ENCODE data around the gene CFAP77.

The CFAP77 gene

DNA sequence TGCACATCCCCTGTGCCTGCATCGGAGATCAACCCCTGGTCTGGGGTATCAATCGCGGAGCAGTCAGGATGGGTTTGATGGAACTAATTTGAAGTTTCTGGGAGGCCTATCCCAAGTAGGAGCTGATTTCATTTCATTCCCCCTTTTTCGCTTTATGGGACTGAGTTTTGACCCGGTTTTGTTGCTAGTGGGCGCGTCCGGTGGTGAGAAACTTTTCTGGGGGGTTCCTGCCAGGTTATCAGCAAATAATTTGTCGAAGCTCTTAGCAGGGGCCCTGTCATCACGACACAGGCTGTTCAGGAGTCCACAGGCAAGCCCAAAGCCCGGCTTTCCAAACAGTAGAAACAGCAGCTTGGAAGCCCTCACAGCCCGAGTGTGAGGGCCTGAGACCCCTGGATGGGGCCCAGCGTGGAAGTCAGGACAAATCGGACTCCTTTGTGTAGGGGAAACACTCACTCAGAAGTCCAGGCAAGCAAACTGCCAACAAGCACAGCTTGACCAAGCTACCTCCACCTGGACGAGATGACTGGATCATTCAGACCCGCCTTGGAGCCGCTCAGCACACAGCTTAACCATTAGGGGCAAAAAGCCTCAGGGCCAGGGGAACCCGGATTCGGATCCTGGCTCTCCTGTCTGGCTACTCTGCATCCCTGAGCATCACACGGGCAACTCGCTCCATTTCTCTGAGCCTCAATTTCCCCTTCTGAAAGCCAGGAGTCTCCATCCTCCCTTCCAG is 108.0 kb downstream of the CFAP77 start:
- DNase-seq (ENCODE audit: low read depth): no peak

DNA sequence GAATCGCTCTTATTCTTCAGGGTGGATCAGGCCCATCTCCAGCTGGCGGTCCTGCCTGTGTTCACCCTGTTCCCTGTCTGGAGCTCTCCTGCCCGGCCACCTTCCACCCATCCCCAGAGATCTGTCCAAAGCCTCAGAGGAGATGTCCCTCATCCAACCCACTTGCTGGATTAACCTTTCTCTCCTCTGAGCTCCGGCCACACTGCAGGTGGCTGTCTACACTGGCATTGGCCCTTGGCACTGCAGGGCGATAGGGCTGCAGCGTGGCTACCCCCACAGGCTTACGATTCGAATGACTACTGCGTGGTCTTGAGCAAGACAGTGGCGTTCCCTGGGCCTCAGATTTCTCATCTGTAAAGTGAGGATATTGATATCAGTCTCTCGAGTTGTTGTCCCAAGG is 108.6 kb downstream of the CFAP77 start:
- no peak for DNase-seq (ENCODE audit: low read depth)

DNA sequence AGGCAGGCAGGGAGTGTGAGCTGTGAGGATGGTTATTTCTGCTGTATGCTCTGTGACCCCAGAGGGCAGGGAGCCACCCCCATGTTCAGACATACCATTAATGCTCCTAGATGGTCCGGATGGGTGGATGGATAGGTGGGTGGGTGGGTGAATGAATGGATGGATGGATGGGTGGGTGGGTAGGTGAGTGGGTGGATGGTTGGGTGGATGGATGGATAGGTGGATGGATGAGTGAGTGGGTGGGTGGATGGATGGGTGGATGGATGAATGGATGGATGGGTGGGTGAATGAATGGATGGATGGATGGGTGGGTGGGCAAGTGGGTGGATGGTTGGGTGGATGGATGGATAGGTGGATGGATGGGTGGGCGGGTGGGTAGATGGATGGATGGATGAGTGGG is 109.0 kb downstream of the CFAP77 start:
- DNase-seq (ENCODE audit: low read depth): no peak

DNA sequence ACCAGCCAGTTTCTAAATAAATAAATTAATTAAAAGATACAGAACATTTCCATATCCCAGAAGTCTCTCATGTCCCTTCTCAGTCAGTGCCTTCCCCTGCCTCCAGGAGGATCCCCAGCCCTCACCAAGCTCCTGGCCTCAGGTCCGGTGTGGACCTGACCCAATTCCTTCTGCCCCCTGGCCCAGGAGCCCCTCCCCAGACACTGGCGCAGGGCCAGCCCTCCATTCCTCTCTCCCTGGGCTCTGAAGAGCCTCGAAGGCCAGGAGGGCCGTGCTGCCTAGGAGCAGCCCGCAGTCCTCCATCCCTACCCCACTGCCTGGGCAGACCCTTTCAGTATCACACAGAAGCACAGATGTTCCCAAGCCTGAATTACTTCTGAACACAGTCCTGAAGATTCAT is 110.6 kb downstream of the CFAP77 start:
- no peak for DNase-seq (ENCODE audit: low read depth)

DNA sequence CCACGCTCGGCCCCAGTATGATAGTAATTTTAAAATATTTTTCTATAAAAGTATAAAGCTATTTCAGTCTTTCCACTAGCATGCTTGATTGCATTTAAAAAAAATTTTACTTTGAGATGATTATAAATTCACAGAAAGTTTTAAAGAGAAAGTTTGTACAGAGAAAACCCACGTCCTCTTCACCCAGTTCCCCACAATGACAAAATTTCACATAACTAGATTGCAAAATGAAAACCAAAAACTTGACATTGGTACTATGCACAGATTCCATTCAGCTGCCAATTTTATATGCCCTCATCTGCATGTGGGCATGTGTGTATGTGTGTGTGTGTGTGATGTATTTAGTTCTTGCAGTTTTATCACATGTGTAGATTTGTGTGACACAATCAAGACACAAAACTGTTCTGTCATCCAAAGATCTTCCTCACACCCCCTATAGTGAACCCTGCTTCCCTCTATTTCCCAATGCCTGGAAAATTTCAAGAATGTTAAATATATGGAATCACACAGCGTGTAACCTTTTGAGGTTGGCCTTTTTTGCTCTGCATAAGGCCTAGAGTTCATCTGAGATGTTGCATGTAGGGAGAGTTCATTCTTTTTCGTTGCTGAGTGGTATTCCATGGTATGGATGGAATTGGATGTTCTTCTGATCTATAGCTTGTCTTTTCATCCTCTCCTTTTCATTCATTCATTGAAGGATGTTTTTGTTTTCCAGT is 115.5 kb downstream of the CFAP77 start:
- no peak for DNase-seq (ENCODE audit: low read depth)

DNA sequence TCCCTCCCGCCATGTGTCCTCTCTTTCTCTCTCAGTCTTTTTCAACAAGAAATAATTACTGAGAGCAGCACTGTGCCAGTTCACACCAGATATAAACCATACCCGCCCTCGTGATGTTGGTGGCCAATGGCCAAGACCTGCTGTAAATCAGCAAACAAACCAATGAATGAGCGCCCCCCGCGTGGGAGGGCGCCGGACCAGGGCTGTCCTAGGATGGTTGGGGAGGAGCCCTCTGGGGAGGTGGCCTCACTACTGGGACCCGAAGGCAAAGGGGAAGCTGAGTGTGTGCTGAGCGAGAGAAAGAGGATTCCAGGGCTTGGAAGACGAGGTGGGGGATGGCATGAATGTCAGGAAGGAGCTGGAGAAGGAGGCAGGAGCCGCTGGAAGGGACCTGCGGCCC is 121.2 kb downstream of the CFAP77 start:
- DNase-seq (ENCODE audit: low read depth): no peak

DNA sequence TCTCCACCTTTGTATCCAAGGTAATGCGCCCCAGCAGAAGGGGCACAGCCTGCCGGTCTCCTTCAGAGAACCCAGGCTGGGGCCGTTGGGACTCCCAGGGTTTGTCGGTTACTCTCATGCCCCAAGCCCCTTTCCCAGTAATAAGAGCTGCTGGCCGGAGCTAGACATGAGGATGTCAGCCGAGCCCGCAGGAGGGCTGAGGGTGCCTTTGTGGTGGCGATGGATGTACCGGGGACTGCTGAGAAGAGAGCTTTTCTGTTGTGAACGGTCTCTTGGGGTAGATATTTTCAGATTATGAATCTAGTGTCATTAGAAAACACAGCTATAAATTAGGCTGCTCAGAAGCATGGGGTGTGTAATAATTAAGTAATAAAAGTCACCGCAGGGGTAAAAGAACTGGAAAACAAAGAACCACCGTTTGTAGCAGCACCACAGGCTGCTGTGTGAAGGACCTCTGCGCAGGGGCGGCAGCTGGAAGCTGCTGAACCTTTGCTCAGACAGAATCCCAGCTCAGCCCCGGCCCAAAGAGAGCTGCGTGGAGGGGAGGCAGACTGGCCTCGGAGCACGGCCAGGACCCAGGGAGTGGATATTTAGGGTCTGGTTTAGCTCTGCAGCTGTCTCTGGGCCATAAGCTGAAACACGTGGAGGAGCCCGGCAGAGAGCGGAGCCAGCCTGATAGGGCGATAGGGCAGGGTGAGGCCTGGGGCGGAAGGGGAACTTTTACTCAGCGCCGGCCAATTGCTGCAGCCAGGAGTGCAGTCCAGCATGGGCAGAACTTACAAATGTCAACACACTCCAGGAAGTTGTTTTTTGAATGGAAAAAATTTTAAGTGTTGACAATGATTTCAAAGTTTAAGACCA is 121.9 kb downstream of the CFAP77 start:
- no peak for DNase-seq (ENCODE audit: low read depth)

DNA sequence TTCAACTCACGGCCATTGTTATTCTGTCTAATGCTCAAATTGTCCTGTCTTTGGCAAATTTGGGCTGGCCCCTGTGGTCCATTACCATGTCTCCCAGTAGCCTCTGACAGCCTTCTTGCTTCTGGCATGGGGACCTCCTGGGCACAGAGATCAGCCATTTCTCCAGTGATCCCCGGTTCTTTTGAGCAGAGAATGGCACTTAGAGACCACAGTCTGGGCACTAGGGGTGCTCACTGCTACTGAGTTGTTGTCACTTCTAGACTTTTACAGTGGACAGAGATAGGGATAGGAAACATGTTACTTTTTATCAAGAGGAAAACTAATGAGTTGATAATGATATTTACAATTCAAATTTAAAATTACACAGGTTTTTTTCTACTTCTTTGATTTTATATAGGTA is 124.8 kb downstream of the CFAP77 start:
- no peak for DNase-seq (ENCODE audit: low read depth)

DNA sequence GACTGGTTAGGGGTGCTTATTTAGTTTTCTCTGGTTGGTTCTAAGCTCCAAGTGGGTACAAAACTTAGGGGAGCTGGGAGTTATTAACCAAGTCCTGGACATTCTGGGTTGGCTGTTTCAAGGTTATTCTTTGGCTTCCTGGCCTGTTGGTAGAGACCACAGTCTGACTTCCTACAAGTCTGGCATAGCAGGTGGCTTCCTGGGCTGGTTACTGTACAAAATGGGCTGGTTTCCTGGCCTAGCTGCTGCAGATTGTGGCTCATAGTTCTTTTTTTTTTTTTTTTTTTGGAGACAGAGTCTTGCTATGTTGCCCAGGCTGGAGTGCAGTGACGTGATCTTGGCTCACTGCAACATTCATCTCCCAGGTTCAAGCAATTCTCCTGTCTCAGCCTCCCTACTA is 126.1 kb downstream of the CFAP77 start:
- no peak for DNase-seq (ENCODE audit: low read depth)

DNA sequence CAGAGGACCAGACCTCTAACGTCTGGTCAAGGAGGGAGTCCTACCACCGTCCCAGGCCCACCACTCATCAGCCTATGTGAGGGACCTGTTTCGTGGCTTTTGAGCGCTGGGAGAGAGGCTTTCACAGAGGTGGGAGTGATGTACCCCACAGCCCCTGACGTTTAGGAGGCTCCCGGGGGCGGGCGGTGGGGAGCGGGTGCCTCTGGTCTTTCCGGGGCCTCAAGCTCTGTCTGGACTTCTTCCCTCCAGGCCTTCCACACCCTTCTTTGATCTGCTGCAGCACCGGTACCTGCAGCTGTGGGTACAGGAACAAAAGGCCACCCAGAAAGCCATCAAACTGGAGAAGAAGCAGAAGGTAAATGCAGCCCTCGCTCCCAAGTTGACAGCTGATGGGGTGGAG is 127.3 kb downstream of the CFAP77 start:
- no peak for DNase-seq (ENCODE audit: low read depth)

DNA sequence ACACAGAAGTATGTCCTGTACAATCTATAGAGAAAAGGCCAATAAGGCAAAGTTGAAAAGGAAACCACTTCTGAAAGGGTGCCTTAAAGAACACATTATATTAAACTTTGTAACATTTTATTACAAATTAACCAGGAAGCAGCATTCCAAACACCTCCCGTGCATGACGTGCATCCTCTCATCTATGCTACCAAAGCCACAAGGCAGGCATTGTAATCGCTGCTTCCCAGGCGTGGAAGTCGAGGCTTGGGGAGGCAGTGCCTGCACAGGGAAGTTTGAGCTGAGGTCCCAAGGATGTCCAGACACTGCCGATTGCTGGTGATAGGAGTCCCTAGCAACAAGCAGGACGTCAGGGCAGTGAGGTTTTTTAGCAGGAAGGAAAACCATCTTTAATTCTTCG is 128.1 kb downstream of the CFAP77 start:
- DNase-seq (ENCODE audit: low read depth): no peak

DNA sequence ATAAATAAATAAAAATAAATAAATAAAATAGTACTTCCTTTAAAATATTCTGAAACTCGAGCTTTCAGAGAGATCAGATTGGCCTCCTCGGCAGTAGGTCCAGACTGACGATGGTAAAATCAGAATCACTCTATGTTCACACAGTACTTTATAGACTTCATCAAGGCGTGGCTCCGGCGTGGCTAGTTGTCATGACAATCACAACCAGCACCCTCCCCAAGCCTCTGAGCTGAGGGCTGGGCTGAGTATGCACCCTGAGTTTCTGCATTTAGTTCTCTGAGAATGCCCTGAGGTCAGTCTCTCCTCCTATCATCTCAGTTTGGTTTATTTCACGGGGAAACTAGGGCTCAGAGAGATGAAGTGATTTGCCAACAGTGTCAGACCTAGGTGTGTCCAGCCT is 129.1 kb downstream of the CFAP77 start:
- no peak for DNase-seq (ENCODE audit: low read depth)

DNA sequence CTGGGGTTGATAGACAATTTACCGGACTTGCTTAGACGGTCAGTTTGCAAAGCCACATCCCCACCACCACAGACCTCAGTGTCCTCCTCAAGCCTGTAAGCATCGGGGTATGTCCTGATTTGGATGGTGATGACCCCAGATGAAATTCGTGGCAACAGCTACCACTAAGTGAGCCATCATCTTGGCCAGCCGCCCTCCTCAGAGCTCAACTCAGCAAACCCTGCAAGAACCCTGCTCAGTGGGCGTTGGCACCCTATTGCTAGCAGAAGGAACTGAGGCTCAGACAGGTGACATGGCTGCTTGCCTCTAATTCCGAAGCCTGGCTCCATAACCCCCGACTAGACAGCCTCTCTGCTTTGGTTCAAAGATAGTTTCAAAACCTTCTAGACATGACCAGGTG is 131.0 kb downstream of the CFAP77 start:
- DNase-seq (ENCODE audit: low read depth): no peak

DNA sequence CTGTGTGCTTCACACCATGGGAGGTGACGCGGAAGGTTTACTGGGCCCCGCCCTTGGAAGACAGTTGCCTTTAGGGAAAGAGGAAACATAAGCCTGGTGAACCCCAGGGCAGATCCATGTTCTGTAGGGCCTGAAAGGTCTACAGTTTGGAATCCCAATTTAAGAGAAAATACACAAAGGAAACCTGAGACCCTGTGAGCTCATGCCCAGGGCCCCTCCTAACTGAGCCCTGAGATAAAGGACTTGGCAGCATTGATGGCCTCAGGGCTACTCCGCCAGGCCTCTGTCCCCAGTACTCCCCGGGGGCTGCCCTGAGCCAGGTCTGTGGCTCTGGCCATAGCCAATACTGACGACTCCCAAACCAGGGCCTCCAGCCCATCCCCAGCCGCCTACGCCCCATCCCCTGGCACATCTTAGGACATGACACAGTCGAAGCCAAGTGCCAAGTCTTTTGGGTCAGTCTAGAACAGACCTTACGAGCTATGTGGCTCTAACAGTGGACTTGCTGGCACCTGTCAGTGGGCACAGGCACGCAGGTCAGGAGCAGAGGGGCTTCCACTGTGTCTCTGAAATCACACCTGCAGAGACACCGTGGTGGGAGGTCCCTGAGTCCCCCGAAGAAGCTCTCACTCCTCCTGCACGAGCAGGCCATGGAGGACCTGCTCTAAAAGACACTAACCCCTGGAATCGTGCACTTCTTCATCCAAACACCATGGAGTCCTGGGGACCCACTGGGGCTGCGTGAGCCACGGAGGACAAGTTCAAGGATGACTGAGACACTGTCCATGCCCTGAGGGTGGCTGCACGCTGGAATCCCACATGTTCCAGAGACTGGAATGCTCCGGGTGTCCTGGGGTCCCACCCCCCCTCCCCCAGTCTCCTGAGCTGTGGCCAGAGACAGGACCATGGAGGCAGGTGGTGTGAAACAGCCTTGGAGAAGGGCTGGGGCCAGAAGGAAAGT is 132.1 kb downstream of the CFAP77 start:
- no peak for DNase-seq (ENCODE audit: low read depth)

DNA sequence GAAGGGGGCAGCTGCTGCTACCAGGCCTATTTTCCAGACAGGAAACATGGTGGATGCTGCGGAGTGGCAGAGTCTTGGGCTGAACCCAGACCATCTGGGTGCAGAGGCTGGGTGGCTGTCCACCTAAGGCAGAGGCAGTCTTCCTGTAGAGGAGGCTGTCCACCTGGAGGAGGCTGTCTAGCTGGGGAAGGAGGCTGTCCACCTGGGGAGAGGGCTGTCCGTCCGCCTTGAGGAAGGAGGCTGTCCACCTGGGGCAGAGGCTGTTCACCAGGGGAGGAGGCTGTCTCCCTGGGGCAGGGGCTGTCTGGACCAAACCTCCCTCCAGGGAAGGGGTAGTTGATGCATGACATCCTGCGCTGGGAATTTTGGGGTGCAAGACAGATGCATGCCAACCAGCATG is 133.2 kb downstream of the CFAP77 start:
- no peak for DNase-seq (ENCODE audit: low read depth)

DNA sequence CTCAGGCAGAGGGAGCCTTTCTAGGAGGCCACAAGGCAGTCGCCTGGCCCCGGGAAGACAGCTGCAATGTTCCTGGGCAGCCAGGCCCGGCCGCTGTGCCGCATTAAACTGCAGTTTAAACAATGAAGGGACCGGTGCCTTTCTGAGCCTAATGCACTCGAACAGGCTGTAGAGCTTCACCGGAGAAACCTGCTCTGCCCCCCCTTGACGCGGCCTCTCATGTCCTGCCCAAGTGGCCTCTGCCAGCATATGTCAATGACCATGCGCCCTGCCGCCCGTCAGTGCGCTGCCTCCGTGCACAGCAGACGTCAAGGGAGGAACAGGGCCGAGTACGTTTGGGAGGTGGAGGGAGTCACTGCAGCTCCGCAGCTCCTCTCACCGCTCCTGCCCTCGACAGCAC is 133.9 kb downstream of the CFAP77 start:
- DNase-seq (ENCODE audit: low read depth): no peak

DNA sequence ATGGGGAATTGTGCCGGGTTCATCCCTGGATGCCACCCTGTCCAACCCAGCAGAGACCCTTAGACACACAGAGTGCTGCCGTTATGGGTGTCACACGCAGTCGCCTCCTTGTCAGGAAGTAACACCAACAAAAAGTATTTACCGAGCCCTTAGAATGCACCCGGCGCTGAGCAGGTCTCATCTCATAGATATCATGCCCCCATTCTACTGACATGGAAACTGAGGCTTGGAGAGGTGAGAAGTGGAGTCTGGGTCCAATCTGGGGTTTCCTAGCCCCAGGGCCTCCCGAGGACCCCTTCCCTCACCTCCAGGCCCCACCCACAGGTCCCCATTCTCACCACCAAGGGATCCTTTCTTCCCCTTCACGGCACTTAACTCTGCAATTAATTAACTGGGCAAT is 135.6 kb downstream of the CFAP77 start:
- DNase-seq (ENCODE audit: low read depth): no peak

DNA sequence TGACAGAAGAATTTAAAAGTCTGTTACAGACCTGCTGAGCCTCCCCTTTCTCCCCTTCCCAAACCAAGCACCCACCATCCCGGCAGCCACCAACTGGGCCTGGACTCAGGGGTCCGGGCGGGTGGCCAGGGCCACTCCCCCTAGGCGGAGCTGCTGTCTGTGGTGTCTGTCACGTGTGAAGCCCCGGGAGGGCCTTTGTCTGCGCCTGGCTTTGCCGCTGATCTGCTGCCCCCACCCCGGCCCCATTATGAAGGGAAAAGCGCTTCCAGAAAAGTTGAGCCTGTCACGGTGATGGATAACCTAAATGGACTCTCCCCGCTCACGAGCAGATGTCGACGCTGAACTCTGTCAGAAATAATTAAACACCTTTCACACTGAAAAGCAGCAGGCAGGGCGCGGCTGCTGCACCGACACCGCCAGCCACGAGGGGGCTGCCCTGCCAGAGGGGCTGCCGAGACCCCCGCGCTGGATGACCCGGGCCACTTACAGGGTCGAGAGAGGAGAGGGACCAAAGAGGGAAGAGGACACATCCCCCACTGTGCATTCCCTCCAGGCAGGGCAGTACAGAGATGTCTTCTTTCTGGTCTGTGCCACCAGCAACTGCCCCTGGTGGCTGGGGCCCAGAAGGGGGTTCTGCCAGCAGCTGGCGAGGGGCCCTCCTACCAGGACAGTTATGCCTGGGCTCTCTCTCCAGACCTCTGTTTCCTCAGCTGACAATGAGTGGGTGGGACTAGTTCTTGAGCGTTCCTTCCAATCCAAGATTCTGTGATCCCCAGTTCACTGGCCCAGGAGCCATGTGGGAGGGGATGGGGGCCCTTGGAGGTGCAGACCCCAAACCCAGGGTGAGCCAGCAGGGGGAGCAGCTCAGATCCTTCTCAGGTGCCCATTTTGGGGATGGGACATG is 136.4 kb downstream of the CFAP77 start:
- DNase-seq (ENCODE audit: low read depth): no peak

DNA sequence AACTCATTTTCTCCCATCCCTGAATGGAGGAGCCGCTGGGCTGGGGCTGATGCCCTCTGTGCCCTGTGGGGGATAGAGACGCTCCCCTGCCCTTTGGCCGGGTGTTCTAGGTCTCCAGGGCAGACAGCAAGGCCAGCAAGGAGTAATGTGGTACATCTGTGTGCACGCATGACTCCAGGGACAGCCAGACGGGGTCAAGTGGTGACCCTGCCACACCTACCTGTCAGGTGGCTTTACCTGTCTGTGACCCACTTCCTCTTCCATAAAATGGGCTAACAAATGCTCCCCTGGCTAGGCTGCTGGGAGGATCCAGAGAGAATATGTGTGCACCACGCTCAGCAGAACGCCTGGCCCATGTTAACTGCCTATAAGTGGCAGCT is 137.0 kb downstream of the CFAP77 start:
- DNase-seq (ENCODE audit: low read depth): no peak

DNA sequence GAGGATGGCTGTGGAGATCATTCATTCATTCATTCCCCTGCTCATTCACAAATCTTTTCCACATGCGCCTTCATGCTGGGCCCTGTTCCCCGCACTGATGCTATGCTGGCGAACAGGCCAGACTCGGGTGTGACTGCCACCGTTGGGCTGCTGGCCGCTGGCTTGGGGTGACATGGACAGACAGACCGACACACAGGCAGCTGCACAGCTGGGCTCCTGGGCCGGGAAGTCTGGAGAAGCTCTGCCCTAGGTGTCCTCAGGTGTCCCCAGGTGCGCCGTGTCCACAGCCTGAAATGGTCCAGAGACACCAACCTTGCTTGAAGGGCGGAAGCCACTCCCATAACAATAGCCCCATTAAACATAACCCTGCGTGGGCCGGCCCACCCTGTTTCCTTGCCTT is 137.4 kb downstream of the CFAP77 start:
- no peak for DNase-seq (ENCODE audit: low read depth)
